AG04449 (cell line): ENCODE data around the gene CDK14.

ENCODE experiments used
- CTCF ChIA-PET: fragments of 350-600 bp; formaldehyde crosslinking; extraction: SDS; loops from one replicate; lab custom pipeline; 2021; ENCODE audit warnings: antibody characterized with exemption; lab: Yijun Ruan, JAX
- POLR2A ChIA-PET: fragments of 400-600, 350-600 bp; formaldehyde crosslinking; extraction: SDS; loops from one replicate; lab custom pipeline; 2020; ENCODE audit warnings: antibody characterized with exemption, inconsistent platforms; lab: Yijun Ruan, JAX
- DNase-seq: peaks from one replicate; pipeline ENCODE4 v3.0.0-alpha.2; 2010; ENCODE audit warnings: low read depth, low spot score
- H3K4me3 ChIP-seq: 2 replicates; pipeline ENCODE4 v1.5.1; 2011; ENCODE audit warnings: low read depth, mild to moderate bottlenecking, control low read depth, low read length
- CTCF ChIP-seq: IDR thresholded peaks from one replicate; pipeline ENCODE4 v1.5.1; 2011; ENCODE audit warnings: mild to moderate bottlenecking, moderate library complexity, low read length, control low read depth, inconsistent platforms; ENCODE audit not compliant: insufficient read depth; ENCODE audit errors: missing control alignments

The CDK14 gene

GRCh38 chr7:90879924-90880323, 283.8 kb downstream of the CDK14 start:
- no peak for DNase-seq
- TF ChIP-seq CTCF, result no peak
- no peak overlapping the region for H3K4me3 ChIP-seq
- POLR2A ChIA-PET, result no interaction called here
- CTCF ChIA-PET, result no interaction called here

- no peak for TF ChIP-seq CTCF
- no peak overlapping the region for H3K4me3 ChIP-seq
- ChIA-PET CTCF (no interaction called here), POLR2A (no interaction called here)
- DNase-seq, result no peak
These were observed 290.3 kb downstream of the CDK14 start for GRCh38 chr7:90886416-90886815.

GRCh38 chr7:90889210-90889609, 293.1 kb downstream of the CDK14 start:
- TF ChIP-seq CTCF, result no peak
- ChIA-PET POLR2A (no interaction called here), CTCF (no interaction called here)
- no peak for DNase-seq
- no peak overlapping the region for H3K4me3 ChIP-seq

GRCh38 chr7:90889644-90890043, 293.5 kb downstream of the CDK14 start:
- CTCF ChIA-PET, result no interaction called here
- H3K4me3 ChIP-seq, result no peak overlapping the region
- POLR2A ChIA-PET, result no interaction called here
- no peak for DNase-seq
- no peak for TF ChIP-seq CTCF

- ChIA-PET CTCF (no interaction called here), POLR2A (no interaction called here)
- no peak for DNase-seq
- no peak overlapping the region for H3K4me3 ChIP-seq
- TF ChIP-seq CTCF, result no peak
These were observed 295.4 kb downstream of the CDK14 start for GRCh38 chr7:90891529-90891928.

GRCh38 chr7:90892213-90892612, 296.1 kb downstream of the CDK14 start:
- no peak overlapping the region for H3K4me3 ChIP-seq
- no peak for DNase-seq
- ChIA-PET CTCF (no interaction called here), POLR2A (no interaction called here)
- TF ChIP-seq CTCF, result no peak
